Smooth muscle cell of the brain vasculature (primary cell): ENCODE measurements around the gene RNASET2.
"Not testable (repeated sequence)": the region's sequence is repeated elsewhere in the genome, so short reads cannot be mapped to it uniquely, and the experiment has no call there.

Experiments used
- DNase-seq: peaks from one replicate; pipeline ENCODE4 v3.0.0-alpha.2; 2012; ENCODE audit warnings: low read depth, low spot score

The RNASET2 gene

DNA sequence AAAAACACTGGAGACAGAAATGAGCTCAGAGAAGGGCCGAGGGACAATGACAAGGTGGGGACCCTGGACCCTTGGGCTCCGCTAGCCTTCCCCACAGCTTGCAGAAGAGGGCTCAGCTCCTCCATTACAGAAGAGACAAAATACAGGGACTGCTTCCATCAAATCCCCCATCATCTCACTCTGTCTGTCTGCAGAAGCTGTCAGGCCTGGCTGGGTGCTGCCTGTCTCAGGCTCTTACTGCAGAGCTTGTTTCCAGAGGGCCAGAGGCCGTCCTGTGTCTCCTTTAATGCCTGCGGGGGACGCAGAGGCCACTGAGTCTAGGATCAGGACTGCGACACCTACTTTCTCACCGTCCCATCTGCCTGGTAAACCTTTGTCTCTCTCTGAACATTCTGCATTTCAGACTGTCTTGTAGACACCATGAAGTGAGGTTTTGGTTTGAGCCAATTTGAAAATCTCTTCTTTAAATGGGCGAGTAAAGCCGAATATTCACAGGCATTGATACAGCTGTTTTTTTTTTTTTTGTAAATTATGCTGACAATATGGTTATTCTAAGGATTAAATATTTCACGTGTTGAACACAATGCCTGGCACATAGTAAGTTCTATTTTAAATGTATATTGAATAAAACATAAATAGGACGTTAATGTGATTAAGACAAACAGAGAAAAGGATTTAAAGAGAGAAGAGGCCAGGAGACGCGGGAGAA lies 28.3 kb downstream of the RNASET2 start:
- DNase-seq = no peak

DNA sequence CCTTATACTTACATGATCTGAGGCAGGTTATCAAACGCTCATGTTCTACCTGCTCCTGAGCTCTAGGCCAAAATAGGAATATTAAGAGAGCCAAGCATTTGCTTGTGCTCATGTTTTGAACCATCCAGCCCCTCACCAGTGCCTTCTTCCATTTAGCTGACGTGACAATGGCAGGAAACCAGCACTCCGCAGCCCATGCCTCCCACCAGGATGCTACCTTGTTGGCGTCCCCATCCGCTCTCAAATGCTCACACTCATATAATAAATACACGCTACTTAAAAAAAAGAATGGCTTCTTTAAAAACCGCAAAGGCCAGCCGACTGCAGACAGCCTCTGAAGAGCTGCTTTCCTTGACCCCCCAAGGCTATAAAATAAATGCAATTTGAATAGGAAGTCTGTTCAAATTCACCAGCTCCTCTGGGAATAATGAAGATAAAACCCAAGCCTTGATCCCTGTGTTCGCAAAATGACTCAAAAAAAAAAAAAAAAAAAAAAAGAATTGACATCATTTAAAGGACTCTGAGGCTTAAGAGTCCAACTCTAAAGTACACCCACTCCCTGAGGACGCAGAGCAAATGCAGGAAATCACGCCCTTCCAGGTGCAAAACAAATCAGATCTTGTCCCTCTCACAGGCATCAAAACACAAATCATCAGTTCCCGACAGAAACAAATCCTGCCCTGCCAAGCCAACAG lies 29.0 kb downstream of the RNASET2 start:
- DNase-seq = no peak

DNA sequence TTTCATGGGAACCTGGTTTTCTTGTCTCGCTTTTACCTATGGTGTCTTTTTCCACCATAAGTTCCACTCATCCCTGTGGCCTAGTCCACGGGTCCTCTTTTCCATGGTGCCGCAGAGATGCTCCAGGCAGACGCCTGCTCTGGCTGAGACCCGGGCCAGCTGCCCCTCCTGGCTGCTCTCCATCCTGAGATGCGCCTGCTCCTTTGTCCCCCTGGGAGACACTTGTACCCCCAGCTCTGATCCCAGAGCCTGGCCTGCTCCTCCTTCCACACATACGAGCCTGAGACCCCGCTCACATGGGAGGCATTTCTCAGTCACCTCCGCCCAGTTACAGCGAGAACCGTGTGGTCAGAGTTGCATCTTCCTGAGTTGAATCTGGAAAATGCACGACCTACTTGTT lies 29.6 kb downstream of the RNASET2 start:
- DNase-seq = no peak

DNA sequence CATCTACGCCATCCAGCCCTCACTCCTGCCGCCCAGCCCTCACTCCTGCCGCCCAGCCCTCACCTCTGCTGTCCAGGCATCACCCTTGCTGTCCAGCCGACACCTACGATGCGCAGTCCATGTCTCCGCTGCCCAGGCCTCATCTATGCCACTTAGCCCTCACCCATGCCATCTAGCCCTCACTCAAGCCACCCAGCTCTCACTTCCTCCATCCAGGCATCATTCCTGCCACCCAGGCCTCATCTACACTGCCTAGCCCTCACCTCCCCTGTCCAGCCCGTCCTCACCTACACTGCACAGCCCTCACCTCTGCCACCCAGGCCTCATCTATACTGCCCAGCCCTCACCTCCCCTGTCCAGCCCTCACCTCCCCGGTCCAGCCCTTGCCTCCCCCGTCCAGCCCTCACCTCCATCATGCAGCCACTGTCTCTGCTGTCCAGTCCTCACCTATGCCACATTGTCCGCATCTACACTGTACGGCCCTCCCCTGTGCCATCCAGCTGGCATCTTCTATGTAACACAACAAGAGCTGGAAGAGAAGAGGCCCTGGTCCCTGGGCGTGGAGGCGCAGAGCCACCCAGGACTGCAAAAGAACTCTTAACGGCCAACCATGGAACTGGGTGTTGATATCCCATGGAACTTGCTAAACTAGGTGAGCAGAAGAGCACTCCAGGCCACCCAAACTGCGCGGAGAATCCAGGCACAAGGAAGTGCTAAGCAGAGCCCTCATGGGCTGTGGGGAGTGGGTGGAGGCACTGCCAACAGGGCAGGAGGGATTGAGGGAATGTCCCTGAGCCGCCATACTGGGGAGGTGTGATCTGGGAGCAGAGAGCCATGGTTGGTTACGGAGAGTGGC lies 31.0 kb downstream of the RNASET2 start:
- DNase-seq = no peak

DNA sequence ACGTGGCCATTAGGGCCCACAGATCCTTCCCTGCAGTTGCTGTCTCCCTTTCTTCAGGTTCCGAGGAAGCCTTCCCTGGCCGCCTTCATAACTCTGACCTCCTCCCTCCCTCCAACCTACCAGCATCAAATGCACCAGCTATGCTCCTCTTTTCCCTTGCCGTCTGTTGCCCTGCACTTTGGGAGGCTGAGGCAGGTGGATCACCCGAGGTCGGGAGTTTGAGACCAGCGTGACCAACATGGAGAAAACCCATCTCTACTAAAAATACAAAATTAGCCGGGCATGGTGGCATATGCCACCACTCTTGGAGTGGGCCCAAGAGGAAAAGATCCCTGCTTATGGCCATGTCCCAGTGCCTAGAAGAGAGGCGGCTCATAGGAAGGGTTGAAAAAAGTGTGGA lies 31.8 kb downstream of the RNASET2 start:
- DNase-seq = no peak

DNA sequence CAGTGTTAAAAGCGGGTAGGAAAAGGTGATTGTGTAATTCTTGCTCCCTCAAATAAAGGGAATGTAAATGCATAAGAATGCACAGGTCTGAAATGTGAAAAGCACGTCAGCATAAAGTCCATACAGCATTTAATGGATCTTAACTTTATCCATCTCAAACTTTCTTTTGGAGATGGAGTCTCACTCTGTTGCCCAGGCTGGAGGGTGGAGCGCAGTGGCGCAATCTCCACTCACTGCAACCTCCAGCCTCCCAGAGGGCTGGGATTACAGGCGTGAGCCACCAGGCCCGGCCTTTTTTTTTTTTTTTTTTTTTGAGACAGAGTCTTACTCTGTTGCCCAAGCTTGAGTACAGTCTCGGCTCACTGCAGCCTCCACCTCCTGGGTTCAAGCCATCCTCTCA lies 33.4 kb downstream of the RNASET2 start:
- no peak for DNase-seq

DNA sequence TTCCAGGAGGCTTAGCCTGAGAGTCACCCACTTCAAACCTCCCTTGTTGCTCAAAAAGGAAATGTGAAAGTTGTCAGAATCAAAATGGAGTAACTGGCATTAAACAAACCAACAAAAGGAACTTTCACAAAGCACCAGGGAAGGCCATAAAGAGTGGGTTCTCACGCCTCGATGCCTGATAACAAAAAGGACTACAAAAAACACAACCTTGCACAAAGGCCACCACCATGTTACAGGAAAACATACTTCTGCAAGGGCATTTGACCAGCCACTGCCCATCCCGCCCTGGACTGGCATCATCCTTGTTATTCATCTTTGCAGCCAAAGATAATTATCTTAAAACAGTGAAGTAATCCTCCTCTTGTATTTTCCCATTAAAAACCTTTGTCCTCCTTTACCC lies 34.8 kb downstream of the RNASET2 start:
- DNase-seq = no peak

DNA sequence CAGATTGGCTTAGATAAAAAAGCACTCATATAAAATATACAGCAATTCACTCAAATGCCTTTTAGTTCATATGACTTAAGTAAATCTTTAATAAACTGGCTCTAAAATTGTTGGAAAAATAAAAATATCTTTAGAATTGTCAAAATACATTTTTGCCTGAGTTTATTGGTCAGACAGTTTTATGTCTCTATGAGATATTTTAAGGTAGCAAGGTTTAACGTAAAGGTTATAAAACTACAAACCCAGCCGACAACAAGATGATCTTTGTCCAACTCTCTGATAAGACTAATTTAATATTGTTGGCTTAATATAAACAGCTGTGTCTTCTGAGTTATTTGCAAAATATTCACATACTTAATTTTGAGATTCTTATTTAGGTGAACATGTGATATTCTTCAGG lies 39.5 kb downstream of the RNASET2 start:
- DNase-seq = no peak

DNA sequence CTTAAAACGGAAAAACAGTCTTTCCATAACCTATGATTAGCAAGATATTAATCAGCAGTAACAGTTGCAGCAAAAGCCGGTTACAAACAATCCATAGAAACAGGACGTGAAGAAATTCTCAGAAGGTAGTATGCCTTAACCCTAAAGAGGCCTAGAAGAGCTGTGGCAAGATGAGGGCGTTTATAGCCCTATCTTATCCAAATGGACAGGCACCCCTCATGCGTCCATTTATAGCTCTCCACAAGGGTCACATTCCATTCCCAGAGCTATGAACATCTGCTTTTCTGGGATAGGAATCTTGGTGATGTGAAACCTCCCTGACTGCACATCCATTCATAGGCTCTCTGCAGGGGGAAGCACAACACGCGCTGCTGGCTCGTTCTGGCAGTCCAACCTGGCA lies 40.9 kb downstream of the RNASET2 start:
- not testable (repeated sequence) for DNase-seq

DNA sequence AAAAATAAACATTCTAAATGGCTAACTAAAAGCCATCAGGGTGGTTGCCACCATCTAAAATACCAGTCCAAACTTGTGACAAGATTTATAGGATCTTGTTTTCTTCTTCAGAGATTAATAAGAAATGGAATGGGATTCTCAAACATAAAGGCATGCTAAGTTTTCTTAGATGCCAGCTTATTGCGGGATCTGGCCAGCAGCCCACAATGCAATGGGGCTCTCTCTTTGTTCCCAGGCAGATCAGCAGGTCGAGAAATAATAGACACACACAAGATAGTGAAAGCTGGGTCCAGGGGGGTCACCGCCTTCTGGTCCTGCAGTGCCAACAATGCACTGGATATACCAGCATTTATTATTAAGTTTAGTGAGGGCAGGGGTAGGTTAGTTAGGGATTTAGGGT lies 41.4 kb downstream of the RNASET2 start:
- not testable (repeated sequence) for DNase-seq

DNA sequence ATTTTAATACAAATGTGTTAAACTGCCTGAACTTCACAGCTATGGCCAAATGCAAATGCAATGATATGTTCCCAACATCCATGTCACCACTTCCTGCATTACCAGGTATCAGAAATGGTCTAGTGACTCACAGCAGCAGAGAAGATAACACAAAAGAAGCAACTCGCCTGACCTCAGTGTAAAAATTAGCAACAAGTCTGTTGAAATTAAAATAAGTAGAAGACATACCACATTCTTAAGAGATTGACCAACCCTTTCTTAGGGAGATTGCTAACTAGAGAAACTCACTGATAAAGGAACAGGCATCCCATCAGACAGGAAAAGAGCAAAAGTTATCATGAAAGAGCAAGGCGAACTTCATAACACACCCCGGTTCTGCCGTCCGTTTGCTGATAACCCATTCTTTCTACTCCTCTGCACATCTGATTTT lies 45.1 kb downstream of the RNASET2 start:
- no peak for DNase-seq

DNA sequence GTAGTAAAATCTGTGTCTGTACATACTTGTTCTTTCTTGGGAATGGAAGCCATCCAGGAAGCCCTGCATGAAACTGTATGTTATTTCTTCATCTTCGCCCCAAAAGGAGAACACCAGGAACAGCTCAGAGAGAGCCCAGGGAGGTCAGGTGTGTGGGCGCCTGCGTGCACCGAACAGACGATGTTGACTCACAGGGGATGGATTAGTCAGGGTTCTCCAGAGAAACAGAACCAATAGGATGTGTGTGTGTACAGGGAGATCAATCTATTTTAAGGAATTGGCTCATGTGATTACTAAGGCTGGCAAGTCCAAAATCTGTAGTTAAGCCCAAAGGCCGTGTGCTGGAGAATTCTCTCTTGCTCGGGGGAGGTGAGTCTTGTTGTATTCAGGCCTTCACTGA lies 45.7 kb downstream of the RNASET2 start:
- DNase-seq = no peak

DNA sequence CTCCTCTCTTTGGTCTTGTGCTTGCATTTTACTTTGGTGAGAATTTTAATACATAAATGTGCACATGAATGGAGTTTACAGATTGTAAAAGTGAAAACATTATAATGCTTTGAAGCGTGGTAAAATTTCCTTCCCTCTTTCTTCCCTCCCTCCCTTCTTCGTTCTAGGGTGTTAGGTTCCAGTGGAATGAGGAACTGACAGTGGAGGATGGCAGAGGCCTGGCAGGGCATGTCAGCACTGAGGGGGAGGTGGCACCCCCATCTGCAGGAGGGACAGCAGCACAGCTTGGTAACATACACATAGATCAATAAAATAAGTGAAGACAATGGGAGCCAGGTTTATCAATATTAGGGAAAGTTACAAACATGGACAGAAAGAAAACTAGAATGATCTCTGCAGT lies 47.5 kb downstream of the RNASET2 start:
- no peak for DNase-seq

DNA sequence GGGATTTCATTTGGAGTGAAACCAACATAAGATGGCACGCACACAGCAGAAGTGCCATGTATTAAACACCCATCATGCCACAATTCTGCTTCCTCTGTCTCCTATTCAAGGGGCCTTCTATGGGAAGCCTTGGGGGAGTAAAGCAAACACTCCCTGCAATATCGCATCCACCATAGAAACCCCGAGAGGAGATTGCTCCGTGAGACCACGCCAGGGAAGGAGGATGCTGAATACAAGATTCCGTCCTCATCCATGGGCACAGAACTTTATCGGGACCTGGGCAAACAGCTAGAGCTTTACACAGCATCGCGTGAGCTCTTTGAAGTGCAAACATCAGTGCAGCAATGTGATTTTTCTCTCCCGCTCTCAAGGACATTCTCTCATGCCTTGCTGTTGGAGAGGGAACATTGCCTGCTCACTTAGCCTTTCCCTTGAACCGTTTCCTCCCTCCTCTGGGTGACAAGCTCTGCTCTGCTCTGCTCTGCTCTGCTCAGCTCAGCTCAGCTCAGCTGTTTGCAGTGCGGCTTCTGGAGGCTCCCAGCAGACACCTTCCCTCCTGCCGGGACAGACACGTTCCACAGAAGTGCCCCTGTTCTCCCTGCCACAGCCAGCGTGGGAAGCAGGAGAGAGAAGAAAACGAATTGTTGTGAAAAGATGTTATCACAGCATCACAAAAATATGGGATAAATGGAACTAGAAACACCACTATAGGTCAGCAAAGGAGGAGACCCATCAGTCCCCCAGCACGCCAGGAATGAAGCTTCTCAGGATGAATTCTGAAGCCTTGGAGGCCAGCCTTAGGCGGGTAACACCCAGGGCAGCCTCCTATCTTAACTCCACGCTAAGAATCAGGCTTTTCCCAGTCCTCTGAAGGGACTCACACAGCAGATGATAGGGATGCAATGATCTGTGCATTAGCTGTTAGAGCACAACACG lies 48.2 kb downstream of the RNASET2 start:
- DNase-seq = no peak

DNA sequence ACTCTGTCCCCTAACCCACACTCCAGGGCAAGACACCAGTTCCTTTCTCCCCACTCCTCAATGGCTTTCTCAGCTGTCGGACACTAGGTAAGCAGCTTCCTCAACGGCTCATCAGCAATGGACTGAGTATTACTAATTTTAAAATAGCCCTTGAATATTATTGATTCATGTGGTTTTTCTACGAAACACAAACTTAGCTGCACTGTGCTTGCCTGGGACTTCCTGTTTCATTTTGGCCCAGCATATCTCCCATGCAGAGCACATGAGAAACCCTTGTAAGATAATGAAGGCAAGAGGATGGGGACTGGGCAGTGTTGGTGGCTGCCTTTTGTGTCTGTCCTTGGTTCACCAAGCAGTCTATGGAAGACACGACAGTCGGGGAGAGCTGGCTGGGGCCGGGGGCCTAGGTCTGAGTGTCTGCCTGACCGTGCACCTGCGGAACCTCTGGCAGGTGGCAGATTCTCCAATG lies 48.9 kb downstream of the RNASET2 start:
- no peak for DNase-seq

DNA sequence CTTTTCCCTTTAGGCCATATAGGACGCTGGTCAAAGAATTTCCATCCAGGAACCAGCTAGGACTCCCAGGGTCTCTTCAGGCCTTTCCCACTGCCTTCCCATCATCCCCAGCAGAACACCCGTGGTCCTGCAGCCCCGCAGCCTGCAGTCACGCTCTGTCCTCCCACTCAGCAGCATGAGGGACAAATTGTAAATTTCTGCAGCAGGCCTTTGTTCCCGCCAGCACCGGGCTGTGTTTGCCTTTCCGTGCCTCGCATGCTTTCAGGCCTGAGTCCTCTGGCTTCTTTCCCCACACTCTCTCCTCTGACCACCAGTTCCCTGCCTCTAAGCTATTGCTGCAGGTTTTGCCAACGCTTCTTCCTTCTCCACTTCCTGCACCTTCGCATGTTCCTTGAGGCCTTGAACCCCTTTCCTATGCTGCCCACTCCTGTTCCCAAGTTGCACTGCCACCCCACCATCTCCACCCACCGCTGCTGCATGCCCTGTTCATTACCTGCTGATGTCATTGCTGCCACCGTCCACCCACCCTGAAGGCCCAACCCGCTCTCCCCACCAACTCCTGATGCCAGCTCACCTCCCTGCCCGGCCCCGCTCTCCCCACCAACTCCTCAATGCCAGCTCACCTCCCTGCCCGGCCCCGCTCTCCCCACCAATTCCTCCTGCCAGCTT lies 49.8 kb downstream of the RNASET2 start:
- DNase-seq = no peak

DNA sequence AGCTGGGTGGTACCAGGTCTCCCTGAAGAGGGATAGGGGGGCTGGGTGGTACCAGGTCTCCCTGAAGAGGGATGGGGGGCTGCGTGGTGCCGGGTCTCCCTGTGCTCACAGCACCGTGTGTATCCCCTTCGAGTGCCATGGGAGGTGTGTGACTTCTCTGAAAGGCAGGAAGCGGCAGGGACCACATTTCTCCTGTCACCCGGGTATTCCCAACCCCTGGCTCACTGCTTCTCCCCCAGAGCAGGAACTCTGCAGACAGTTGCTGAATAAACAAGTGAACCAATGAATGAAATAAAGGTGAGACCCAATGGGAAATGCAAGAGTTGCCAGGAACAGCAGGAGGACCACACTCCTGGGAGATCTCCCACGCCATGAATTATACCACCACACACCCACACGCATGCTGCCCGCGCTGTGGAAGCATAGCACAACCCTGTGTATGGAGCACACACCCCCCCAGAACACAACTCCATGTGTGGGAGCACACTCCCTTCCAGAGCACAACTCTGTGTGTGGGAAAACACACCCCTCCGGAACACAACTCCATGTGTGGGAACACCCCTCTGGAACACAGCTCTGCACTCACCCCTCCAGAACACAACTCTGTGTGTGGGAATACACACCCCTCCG lies 50.7 kb downstream of the RNASET2 start:
- no peak for DNase-seq

DNA sequence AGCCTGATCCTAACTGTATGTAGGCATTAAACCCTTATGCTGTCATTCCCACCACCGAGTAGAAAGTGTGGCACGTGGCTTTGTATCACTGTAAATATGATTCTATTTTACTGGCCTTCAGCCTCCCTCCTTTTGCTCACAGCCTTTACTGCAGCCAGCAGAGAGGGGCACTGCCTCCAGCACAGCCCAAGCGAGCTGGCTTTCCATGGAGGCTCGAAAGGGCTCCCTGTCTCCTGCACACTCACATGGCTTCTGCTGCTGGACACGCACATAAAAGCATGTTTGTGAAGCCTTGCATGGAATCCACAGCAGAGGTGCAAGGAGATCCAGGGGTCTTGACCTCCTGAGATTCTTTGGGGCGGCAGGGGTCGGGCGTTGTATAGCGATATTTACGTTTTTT lies 51.3 kb downstream of the RNASET2 start:
- DNase-seq = no peak

DNA sequence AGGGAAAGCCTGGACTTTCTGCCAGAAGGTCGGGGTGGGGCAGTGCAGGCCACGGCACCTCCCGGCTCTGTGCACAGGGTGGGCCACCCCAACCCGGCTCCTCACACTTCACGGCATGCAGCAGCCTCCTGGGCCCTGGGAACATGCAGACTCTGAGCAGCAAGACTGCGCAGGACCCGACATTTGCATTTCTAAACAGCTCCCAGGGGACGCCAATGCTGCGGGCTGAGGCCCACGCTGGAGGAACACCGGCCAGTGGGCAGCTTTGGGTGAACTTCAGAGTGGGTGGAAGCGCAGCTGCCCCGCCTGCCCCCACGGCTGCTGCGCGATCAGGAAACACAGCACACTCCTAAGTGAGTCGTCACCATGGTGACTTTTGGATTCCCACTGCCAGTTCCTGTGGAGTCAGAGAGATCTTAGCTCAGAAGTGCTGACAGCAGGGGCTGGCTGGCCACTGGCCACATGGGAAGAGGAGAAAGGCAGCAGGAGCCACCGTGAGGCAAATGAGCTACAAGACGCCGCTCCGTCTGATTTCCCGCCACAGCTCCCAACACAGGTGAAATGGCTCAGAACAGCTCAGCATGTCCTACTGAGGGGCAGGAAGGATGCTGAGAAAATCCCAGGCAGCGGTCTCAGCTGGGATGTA lies 52.1 kb downstream of the RNASET2 start:
- DNase-seq = no peak

DNA sequence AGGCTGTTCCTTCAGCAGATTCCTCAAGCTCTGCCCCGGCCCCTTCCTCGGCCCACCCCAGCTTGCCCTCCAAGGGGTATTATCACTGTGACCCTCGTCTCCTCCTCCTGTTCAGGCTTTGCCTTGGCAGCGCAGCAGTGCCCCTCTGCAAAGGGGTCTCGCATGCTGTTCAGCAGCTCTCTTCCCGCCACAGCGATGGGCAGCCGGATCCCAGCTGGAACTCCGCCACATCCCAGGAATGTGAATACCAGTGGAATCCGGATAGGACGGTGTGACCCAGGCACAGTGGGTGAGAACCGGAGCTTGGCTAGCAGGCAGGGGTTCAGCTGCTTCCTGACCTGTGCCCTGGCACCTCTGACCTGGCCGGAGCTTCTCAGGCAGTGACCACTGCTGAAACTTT lies 52.9 kb downstream of the RNASET2 start:
- DNase-seq = no peak
